Measurements from ENCODE around the gene MEP1B.

DNA sequence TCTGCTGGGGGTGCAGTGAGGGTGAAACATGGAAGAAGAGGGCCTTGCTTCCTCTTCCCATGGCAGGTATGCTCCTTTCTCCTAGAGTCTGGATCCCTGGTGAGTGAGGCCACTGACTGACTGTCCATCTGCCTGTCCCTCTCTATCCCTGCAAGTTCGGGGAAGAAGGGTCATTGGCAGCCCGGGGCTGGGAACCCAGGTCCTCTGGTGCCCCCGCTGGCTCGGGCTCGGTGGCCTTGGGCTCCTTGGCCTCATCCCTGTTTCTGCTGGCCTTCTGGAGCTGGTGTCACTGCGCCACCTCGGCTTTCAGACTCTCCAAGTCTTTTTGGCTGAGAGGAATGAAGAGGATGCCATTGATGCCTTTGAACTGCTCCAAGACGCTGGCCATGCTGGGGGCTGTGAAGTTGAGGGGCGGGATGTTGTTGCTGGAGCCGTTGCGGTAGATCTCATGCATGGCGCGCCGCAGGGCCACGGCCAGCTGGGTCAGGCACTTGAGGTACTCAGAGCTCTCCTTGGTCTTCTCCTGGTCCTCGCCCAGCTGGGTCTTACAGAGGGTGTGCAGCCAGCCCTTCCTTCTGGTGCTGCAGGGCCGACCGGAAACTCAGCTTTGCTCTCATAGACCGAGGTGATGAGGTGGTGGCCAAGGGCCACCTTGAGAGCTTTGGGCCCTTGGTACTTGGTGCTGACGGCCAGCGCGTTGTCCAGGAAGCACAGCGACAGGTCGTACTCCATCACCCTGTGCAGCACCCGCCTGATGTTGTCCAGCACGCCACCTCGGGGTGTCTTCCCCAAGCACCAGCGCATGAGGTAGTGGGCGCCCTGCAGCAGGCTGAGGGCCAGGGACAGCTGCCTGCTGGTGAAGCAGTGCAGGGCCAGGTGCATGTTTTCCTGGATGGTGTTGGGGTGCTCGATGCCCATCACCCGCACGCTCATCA, 6.3 kb downstream of the MEP1B start:
- TF ChIP-seq, protein P1, sequence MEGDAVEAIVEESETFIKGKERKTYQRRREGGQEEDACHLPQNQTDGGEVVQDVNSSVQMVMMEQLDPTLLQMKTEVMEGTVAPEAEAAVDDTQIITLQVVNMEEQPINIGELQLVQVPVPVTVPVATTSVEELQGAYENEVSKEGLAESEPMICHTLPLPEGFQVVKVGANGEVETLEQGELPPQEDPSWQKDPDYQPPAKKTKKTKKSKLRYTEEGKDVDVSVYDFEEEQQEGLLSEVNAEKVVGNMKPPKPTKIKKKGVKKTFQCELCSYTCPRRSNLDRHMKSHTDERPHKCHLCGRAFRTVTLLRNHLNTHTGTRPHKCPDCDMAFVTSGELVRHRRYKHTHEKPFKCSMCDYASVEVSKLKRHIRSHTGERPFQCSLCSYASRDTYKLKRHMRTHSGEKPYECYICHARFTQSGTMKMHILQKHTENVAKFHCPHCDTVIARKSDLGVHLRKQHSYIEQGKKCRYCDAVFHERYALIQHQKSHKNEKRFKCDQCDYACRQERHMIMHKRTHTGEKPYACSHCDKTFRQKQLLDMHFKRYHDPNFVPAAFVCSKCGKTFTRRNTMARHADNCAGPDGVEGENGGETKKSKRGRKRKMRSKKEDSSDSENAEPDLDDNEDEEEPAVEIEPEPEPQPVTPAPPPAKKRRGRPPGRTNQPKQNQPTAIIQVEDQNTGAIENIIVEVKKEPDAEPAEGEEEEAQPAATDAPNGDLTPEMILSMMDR (IDR thresholded peaks at IDR 0.05), result no peak
- TF ChIP-seq POLR2A (IDR thresholded peaks at IDR 0.05), result no peak

All from ovary (tissue), 3 donors.